K562 (cell line): Measurements from ENCODE around the gene NRG3. TPM values are rescaled to one million over a fixed set of nuclear protein-coding genes. Genes with fewer than 3 reads are reported as not detected.

ENCODE experiments used
- ATAC-seq: fragments of 200-7000 bp; cut with Tn5 transposase; 3 replicates; pipeline ENCODE4 v1.9.1; 2020; ENCODE audit warnings: moderate library complexity
- BruUV-seq: library from RNA; stranded (reverse); fragments of 400-500 nt; replicated peaks from 2 replicates; lab custom pipeline; 2021; lab: Mats Ljungman, UMichigan
- CTCF ChIA-PET: fragments of 300-600 bp; formaldehyde crosslinking; extraction: SDS; loops from one replicate; lab custom pipeline; 2021; ENCODE audit warnings: low intra/inter-chr PET ratio; lab: Yijun Ruan, JAX
- POLR2A ChIA-PET: fragments of 300-600, 350-650 bp; sonication (Branson Sonifier 250); formaldehyde crosslinking; extraction: SDS; loops from one replicate; lab custom pipeline; 2021; ENCODE audit warnings: antibody characterized with exemption, inconsistent platforms; lab: Yijun Ruan, JAX
- DNase-seq, 4 experiments: peaks; one replicate each; pipeline versions ENCODE4 v3.0.0 to v3.0.0-alpha.2; 2011 to 2018; ENCODE audit warnings: low spot score in 3 of 4, mixed read lengths in 3 of 4; ENCODE audit errors: extremely low read depth in 1 of 4
- FAIRE-seq: peaks from 2 replicates; lab custom pipeline; 2011; peaks lifted over from hg19 to GRCh38; lab: Jason Lieb, UNC
- H2AFZ ChIP-seq: 2 replicates; pipeline ENCODE4 v1.6.0; 2011; ENCODE audit warnings: low read depth, low read length, control low read depth, inconsistent platforms
- H3K27ac ChIP-seq: fragments of 200-600 bp; 3 replicates; pipeline ENCODE4 v1.8.0; 2011; ENCODE audit warnings: low read depth, mild to moderate bottlenecking, control low read depth, inconsistent platforms, low read length, moderate library complexity, mixed read lengths; ENCODE audit errors: extremely low read depth
- H3K27me3 ChIP-seq, 2 experiments: fragments of 300-600 bp in 1 of 2; 2 replicates in 1 of 2; 3 replicates in 1 of 2; pipeline versions ENCODE4 v1.6.0 to v1.8.0; 2011; ENCODE audit warnings: inconsistent platforms in 2 of 2, low read length in 2 of 2, mild to moderate bottlenecking in 1 of 2, mixed read lengths in 1 of 2, moderate library complexity in 1 of 2; ENCODE audit not compliant: control insufficient read depth in 2 of 2, insufficient read depth in 2 of 2
- H3K36me3 ChIP-seq: fragments of 300-600 bp; 3 replicates; pipeline ENCODE4 v1.8.0; 2011; ENCODE audit warnings: mild to moderate bottlenecking, low read length, inconsistent platforms; ENCODE audit not compliant: control insufficient read depth, insufficient read depth
- H3K4me1 ChIP-seq, 2 experiments: fragments of 200-600 bp in 1 of 2; replicated peaks in 1 of 2; 2 replicates in 1 of 2; 3 replicates in 1 of 2; pipeline versions ENCODE4 v1.5.1 to v1.8.0; 2011; ENCODE audit warnings: inconsistent platforms in 2 of 2, low read length in 2 of 2, mild to moderate bottlenecking in 1 of 2, mixed read lengths in 1 of 2, moderate library complexity in 1 of 2; ENCODE audit not compliant: control insufficient read depth in 2 of 2, insufficient read depth in 2 of 2
- H3K4me2 ChIP-seq: 2 replicates; pipeline ENCODE4 v1.6.1; 2011; ENCODE audit warnings: low read length, control low read depth, inconsistent platforms, mixed read lengths; ENCODE audit not compliant: insufficient read depth
- H3K4me3 ChIP-seq: fragments of 200-600 bp; sonication (generic), shearing (Covaris generic); 2 replicates; pipeline ENCODE4 v1.5.1; 2016; ENCODE audit warnings: control low read depth, inconsistent platforms
- H3K79me2 ChIP-seq: fragments of 200-600 bp; 3 replicates; pipeline ENCODE4 v1.8.0; 2011; ENCODE audit warnings: low read length, inconsistent platforms; ENCODE audit not compliant: control insufficient read depth, insufficient read depth
- H3K9ac ChIP-seq, 2 experiments: 2 replicates each; pipeline versions ENCODE4 v1.6.0 to v1.6.1; 2011; ENCODE audit warnings: low read depth in 2 of 2, low read length in 2 of 2, control low read depth in 1 of 2, inconsistent platforms in 1 of 2, mild to moderate bottlenecking in 1 of 2, mixed read lengths in 1 of 2; ENCODE audit not compliant: insufficient read depth in 1 of 2
- H3K9me1 ChIP-seq: one replicate; pipeline ENCODE4 v1.6.0; 2011; ENCODE audit warnings: inconsistent platforms, mild to moderate bottlenecking, low read length, moderate library complexity; ENCODE audit not compliant: control insufficient read depth, insufficient read depth
- H3K9me3 ChIP-seq: replicated peaks from 2 replicates; pipeline ENCODE4 v1.5.1; 2011; ENCODE audit warnings: low read depth, low read length, inconsistent platforms; ENCODE audit not compliant: control insufficient read depth, insufficient read depth
- H4K20me1 ChIP-seq: replicated peaks from 2 replicates; pipeline ENCODE4 v1.6.1; 2011; ENCODE audit warnings: low read length, inconsistent platforms, mixed read lengths; ENCODE audit not compliant: control insufficient read depth, insufficient read depth
- ARNT ChIP-seq, 2 experiments: fragments of 450-650 bp; IDR thresholded peaks; 2 replicates each; pipeline ENCODE4 v1.6.1; 2016; ENCODE audit warnings: mild to moderate bottlenecking in 1 of 2
- BRD9 ChIP-seq: fragments of 450-650 bp; IDR thresholded peaks from 2 replicates; pipeline ENCODE4 v1.6.1; 2018; ENCODE audit warnings: low read depth; ENCODE audit not compliant: partially characterized antibody
- EP400 ChIP-seq: fragments of 450-650 bp; IDR thresholded peaks from 2 replicates; pipeline ENCODE4 v1.6.1; 2017; ENCODE audit warnings: antibody characterized with exemption, mild to moderate bottlenecking, moderate library complexity
- HNRNPK ChIP-seq: fragments of 200-400 bp; formaldehyde crosslinking; IDR thresholded peaks from one replicate; pipeline ENCODE4 v1.6.1; 2018; ENCODE audit warnings: mild to moderate bottlenecking, low read depth, low read length; ENCODE audit not compliant: poor library complexity, severe bottlenecking
- KLF13 ChIP-seq: fragments of 450-650 bp; IDR thresholded peaks from 2 replicates; pipeline ENCODE4 v1.6.1; 2016; ENCODE audit warnings: missing genetic modification characterization, low read depth, mild to moderate bottlenecking, missing compliant biosample characterization, moderate library complexity, borderline replicate concordance
- MCM3 ChIP-seq: fragments of 450-650 bp; IDR thresholded peaks from 2 replicates; pipeline ENCODE4 v1.6.1; 2016
- MEIS2 ChIP-seq: fragments of 450-650 bp; IDR thresholded peaks from 2 replicates; pipeline ENCODE4 v1.6.1; 2014; ENCODE audit warnings: mild to moderate bottlenecking; ENCODE audit not compliant: partially characterized antibody
- NUFIP1 ChIP-seq: fragments of 450-650 bp; IDR thresholded peaks from 2 replicates; pipeline ENCODE4 v1.6.1; 2018; ENCODE audit not compliant: partially characterized antibody
- SNIP1 ChIP-seq: fragments of 450-650 bp; IDR thresholded peaks from 2 replicates; pipeline ENCODE4 v1.7.1; 2017; ENCODE audit warnings: low read depth, mild to moderate bottlenecking
- SRF ChIP-seq, 2 experiments: fragments of 250-450, 450-650 bp in 1 of 2; sonication (Bioruptor Pico) in 1 of 2; sonication (generic) in 1 of 2; formaldehyde crosslinking; IDR thresholded peaks; 2 replicates each; pipeline versions ENCODE4 v1.5.0 to v1.5.1; 2020 to 2022; ENCODE audit warnings: mild to moderate bottlenecking in 1 of 2, missing genetic modification reagents in 1 of 2
- YY1 ChIP-seq, 3 experiments: IDR thresholded peaks; 2 replicates each; pipeline ENCODE4 v1.6.1; 2011; ENCODE audit warnings: low read length in 2 of 3, mild to moderate bottlenecking in 2 of 3, moderate library complexity in 2 of 3, borderline replicate concordance in 1 of 3, control low read depth in 1 of 3, low read depth in 1 of 3; ENCODE audit not compliant: insufficient read depth in 3 of 3, insufficient replicate concordance in 2 of 3, control insufficient read depth in 1 of 3, insufficient read length in 1 of 3; ENCODE audit errors: extremely low read depth in 1 of 3
- ZNF121 ChIP-seq: sonication (generic); formaldehyde crosslinking; conservative IDR thresholded peaks from 2 replicates; pipeline ENCODE4 v1.8.0; 2022; ENCODE audit warnings: missing genetic modification reagents
- ZNF707 ChIP-seq: fragments of 250-450 bp; sonication (Bioruptor Pico); conservative IDR thresholded peaks from 2 replicates; pipeline ENCODE4 v1.8.0; 2022; ENCODE audit warnings: inconsistent platforms, mild to moderate bottlenecking, moderate library complexity
- WGBS: fragments of 100-300 bp; shearing (Covaris generic); methylation state at CpG from one replicate; pipeline ENCODE4 v1.1.6; 2016; ENCODE audit warnings: low coverage, mixed read lengths; ENCODE audit not compliant: insufficient coverage; ENCODE audit errors: missing lambda C conversion rate; 5-methylcytosine and 5-hydroxymethylcytosine counted together
- in situ Hi-C: fragments of 300-500 bp; cut with MboI; formaldehyde crosslinking; loops from 4 replicates; pipeline ENCODE4 v1.15.0; 2018; ENCODE audit warnings: inconsistent platforms, mixed read lengths
- intact Hi-C: fragments of 100-400 bp; cut with micrococcal nuclease; formaldehyde crosslinking; loops from 2 replicates; pipeline ENCODE4 v1.14.2; 2022
- polyA plus RNA-seq, 8 experiments: library from polyadenylated mRNA; depleted of rRNA in 4 of 8; stranded (reverse) in 5 of 8; unstranded in 3 of 8; fragments of >200 nt; fragmentation: Nextera tagmentation in 2 of 8; fragmentation: Illumina TruSeq in 1 of 8; extraction: Ambion mirVana in 2 of 8; extraction: Trizol in 1 of 8; gene quantifications; 2 replicates each; pipeline versions ENCODE4 v1.2.1 to v1.2.3, GENCODE V29; 2011 to 2014; ENCODE audit warnings: inconsistent platforms in 1 of 8, missing spikeins in 1 of 8
- total RNA-seq, 7 experiments: library from RNA; depleted of rRNA in 6 of 7; stranded (reverse); fragments of >200 nt in 6 of 7; fragmentation: Illumina TruSeq in 2 of 7; extraction: Trizol in 2 of 7; gene quantifications; 2 replicates each; pipeline versions ENCODE4 v1.2.1 to v1.2.3, GENCODE V29; 2011 to 2021; ENCODE audit warnings: low replicate concordance in 1 of 7
- TF ChIP-seq, protein P1 (sequence below): sonication (generic); formaldehyde crosslinking; IDR thresholded peaks from 2 replicates; pipeline ENCODE4 v1.8.1; 2023; ENCODE audit warnings: mild to moderate bottlenecking, missing genetic modification reagents
- TF ChIP-seq, protein P2 (sequence below): fragments of 450-650 bp; conservative IDR thresholded peaks from 2 replicates; pipeline ENCODE4 v1.6.1; 2016; ENCODE audit warnings: missing genetic modification characterization, low read depth, mild to moderate bottlenecking, control low read depth, missing compliant biosample characterization
- TF ChIP-seq, protein P3 (sequence below): IDR thresholded peaks from 2 replicates; pipeline ENCODE4 v1.6.1; 2012; ENCODE audit warnings: low read depth, low read length, improper control_type of control experiment, borderline replicate concordance

Gene NRG3
- total and polyA plus RNA-seq, 9 of the 15 experiments (the other 6 are each of a cell fraction or from before 2014, with no cell fraction given), result not detected

DNA sequence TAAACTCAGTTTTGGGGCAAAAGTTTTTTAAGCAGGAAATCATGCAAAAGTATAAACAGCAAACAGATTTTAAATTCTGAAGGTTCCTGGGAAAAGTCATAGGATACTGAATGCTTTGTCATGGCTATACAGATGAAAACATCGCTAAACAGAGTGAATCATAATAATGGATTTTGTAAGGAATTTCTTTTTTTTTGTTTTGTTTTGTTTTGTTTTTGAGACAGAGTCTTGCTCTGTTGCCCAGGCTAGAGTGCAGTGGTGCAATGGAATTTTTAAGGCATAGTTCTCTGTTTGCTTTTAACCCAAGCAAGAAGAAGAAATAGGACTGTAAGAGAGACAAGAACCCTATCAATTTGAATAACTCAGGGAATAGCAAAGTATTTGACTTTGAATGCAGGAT lies 285.3 kb downstream of the NRG3 start:
- ATAC-seq (no peak), FAIRE-seq (no peak), DNase-seq (no peak)
- Histone ChIP-seq H3K4me2 (no peak overlapping the region), H3K9me3 (no peaks in the 10 kb centered on the region; the same call in 1 of the 2 replicates), H3K36me3 (no peaks in the 10 kb centered on the region), H3K27ac (no peak overlapping the region), H2AFZ (no peak overlapping the region), H3K9me1 (no peaks in the 10 kb centered on the region), H3K4me3 (no peak overlapping the region), H3K9ac (no peak overlapping the region), H3K27me3 (no peaks in the 10 kb centered on the region), H4K20me1 (no peaks in the 10 kb centered on the region), H3K4me1 (no peaks in the 10 kb centered on the region), H3K79me2 (no peaks in the 10 kb centered on the region)
- WGBS, result 0% methylated on average over 1 of the region's 1 CpG
- in situ Hi-C loops (no loop called here), intact Hi-C loops (no loop called here)
- POLR2A ChIA-PET, result no interaction called here
- no TSS peak for BruUV-seq
- CTCF ChIA-PET, result no interaction called here
- TF ChIP-seq ZNF121 (CRISPR knock-in tag) (no peak), NUFIP1 (no peak), SRF (CRISPR knock-in tag; IDR thresholded peaks at IDR 0.05) (no peak), KLF13 (no peak), YY1 (IDR thresholded peaks at IDR 0.05; ENCODE audit: borderline replicate concordance in 1 of 3, control insufficient read depth in 1 of 3, extremely low read depth in 1 of 3, insufficient read depth in 3 of 3, insufficient read length in 1 of 3, insufficient replicate concordance in 2 of 3, low read depth in 1 of 3, low read length in 2 of 3) (no peak), SNIP1 (no peak), EP400 (no peak), MCM3 (no peak), HNRNPK (no peak), MEIS2 (no peak), BRD9 (no peak), ZNF707 (CRISPR knock-in tag) (no peak), ARNT (IDR thresholded peaks at IDR 0.05) (no peak)
- TF ChIP-seq, protein P1, sequence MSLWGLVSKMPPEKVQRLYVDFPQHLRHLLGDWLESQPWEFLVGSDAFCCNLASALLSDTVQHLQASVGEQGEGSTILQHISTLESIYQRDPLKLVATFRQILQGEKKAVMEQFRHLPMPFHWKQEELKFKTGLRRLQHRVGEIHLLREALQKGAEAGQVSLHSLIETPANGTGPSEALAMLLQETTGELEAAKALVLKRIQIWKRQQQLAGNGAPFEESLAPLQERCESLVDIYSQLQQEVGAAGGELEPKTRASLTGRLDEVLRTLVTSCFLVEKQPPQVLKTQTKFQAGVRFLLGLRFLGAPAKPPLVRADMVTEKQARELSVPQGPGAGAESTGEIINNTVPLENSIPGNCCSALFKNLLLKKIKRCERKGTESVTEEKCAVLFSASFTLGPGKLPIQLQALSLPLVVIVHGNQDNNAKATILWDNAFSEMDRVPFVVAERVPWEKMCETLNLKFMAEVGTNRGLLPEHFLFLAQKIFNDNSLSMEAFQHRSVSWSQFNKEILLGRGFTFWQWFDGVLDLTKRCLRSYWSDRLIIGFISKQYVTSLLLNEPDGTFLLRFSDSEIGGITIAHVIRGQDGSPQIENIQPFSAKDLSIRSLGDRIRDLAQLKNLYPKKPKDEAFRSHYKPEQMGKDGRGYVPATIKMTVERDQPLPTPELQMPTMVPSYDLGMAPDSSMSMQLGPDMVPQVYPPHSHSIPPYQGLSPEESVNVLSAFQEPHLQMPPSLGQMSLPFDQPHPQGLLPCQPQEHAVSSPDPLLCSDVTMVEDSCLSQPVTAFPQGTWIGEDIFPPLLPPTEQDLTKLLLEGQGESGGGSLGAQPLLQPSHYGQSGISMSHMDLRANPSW, result no peak
- TF ChIP-seq, protein P2, sequence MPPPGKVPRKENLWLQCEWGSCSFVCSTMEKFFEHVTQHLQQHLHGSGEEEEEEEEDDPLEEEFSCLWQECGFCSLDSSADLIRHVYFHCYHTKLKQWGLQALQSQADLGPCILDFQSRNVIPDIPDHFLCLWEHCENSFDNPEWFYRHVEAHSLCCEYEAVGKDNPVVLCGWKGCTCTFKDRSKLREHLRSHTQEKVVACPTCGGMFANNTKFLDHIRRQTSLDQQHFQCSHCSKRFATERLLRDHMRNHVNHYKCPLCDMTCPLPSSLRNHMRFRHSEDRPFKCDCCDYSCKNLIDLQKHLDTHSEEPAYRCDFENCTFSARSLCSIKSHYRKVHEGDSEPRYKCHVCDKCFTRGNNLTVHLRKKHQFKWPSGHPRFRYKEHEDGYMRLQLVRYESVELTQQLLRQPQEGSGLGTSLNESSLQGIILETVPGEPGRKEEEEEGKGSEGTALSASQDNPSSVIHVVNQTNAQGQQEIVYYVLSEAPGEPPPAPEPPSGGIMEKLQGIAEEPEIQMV (tag), result no peak
- TF ChIP-seq, protein P3, sequence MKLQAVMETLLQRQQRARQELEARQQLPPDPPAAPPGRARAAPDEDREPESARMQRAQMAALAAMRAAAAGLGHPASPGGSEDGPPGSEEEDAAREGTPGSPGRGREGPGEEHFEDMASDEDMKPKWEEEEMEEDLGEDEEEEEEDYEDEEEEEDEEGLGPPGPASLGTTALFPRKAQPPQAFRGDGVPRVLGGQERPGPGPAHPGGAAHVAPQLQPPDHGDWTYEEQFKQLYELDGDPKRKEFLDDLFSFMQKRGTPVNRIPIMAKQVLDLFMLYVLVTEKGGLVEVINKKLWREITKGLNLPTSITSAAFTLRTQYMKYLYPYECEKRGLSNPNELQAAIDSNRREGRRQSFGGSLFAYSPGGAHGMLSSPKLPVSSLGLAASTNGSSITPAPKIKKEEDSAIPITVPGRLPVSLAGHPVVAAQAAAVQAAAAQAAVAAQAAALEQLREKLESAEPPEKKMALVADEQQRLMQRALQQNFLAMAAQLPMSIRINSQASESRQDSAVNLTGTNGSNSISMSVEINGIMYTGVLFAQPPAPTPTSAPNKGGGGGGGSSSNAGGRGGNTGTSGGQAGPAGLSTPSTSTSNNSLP, result no peak
